ENCODE data around the gene MAPK8. TPM values are rescaled to one million over a fixed set of nuclear protein-coding genes. Genes with fewer than 3 reads are reported as not detected.
"Not testable (repeated sequence)": the region's sequence is repeated elsewhere in the genome, so short reads cannot be mapped to it uniquely, and the experiment has no call there.

Gene MAPK8
- total and polyA plus RNA-seq, 12 donors = 7.4 to 41.9 (median 30.0) TPM

DNA sequence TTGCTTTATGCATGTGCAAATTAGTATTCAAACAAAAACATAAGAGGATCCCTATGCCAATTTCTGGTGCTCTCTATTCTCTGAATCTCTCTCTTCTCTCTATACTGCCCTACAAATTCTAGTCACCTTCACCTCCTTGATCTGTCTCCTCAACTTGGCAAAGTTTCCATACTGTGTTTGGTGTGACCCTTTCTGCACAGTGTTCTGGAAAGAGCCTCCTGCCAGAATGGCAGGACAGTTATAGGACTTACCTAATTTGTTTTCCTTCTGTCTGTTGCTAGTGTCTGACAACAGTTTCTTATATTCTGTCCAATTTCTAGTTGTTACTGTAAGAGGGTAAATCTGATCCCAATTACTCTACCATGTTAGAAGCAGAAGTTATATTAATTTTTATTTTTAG lies 34.3 kb downstream of the MAPK8 start:
- peak in 7 of 8 donors; percentile 72 to 94 (median 88) for ATAC-seq
- H3K4me1 ChIP-seq = peaks cover 0 to 57% (median 19%) of the 10 kb centered on the region in 9 donors

DNA sequence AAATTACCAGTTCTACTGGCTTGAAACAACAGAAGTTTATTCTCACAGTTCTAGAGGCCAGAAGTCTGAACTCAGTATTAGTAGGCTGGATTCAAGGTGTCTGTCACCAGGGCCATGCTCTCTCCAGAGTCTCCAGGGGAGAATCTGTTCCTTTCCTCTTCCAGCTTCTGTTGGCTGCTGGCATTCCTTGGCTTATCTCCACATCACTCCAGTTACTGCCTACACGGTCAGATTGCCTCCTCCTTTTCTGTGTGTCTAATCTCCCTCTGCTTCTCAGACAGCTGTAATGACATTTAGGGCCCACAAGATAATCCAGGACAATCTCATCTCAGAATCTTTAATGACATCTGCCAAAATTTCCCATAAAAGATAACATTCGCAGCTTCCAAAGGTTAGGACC lies 36.6 kb downstream of the MAPK8 start:
- Histone ChIP-seq H3K4me1 (peaks cover 0 to 52% (median 19%) of the 10 kb centered on the region in 9 donors), H3K27ac (no peak overlapping the region), H3K9me3 (peaks cover 0 to 17% (median 8%) of the 10 kb centered on the region in 11 donors), H3K4me3 (no peak overlapping the region), H3K36me3 (no peaks in the 10 kb centered on the region), H3K27me3 (no peaks in the 10 kb centered on the region)
- intact Hi-C loops (cut with DNase I) = no loop called here
- ATAC-seq (no peak), DNase-seq (no peak)
- WGBS, 2 donors = 45 to 49% methylated on average over 2 of the region's 2 CpGs
- TF ChIP-seq CTCF (IDR thresholded peaks at IDR 0.05) = no peak

More for the DNA sequence above, 34.3 kb downstream of the MAPK8 start:
- no peak overlapping the region for H3K4me3 ChIP-seq
- intact Hi-C loops (cut with DNase I) = no loop called here
- DNase-seq = no peak
- peaks cover 0 to 8% (median 0%) of the 10 kb centered on the region in 11 donors for H3K9me3 ChIP-seq
- TF ChIP-seq CTCF (IDR thresholded peaks at IDR 0.05) = no peak
- no peaks in the 10 kb centered on the region for H3K27me3 ChIP-seq
- H3K36me3 ChIP-seq = no peaks in the 10 kb centered on the region
- peak overlapping the region in 2 of 10 donors; percentile 17 to 38 for H3K27ac ChIP-seq

DNA sequence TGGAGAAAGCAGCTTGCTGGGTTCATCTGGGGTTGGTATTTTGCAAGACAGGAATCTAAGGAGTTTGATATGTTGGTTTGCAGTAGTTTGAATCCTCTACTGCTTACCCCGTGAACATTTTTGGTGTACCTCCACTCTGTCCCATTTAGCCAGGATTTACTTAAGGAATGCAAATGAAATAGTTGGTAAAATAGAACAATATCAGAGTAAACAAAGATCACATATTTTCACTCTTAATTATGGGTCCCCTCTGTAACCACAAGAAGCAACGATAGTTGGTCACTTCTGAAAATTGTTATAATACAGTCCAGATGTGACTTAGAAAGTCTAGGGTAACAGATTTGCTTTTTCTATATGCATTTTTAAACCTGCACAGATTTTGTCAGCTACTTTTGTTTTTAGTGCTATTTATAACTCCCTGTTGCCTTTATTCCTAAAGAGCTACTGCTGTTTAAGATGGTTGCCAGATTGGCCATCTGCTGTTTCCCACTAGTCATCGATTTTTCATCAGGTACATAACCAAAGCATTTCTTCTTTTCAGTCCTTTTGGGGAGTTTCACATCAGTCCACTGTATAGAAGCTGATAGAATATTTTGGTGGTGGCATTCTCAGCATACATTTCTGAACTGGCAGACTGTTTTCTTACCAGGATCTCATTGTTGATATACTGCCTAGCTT lies 37.6 kb downstream of the MAPK8 start:
- H3K4me1 ChIP-seq = peaks cover 0 to 52% (median 19%) of the 10 kb centered on the region in 9 donors
- DNase-seq = no peak

DNA sequence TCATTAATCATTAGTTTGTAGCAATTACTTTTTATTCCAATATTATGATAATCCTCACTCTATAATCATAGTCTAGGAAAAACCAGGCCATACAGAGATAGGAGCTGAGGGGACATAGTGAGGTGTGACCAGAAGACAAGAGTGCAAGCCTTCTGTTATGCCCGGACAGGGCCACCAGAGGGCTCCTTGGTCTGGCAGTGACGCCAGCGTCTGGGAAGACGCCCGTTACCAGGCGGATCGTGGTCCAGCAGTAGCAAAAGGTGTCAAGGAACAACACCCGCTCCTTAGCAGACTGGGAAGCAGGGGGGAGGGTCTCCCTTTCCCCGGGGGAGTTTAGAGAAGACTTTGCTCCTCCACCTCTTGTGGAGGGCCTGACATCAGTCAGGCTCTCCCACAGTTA lies 39.8 kb downstream of the MAPK8 start:
- ATAC-seq; H3K27ac ChIP-seq; DNase-seq; intact Hi-C loops (cut with DNase I); H3K4me3 ChIP-seq; H3K36me3 ChIP-seq; H3K27me3 ChIP-seq: not testable (repeated sequence)
- peaks cover 0 to 27% (median 14%) of the 10 kb centered on the region in 11 donors for H3K9me3 ChIP-seq
- peaks cover 0 to 34% (median 19%) of the 10 kb centered on the region in 9 donors for H3K4me1 ChIP-seq
- peak in 2 of 9 donors; percentile 6 to 12 for TF ChIP-seq CTCF (IDR thresholded peaks at IDR 0.05)
- WGBS, 2 donors = 95 to 97% methylated on average over 9 of the region's 9 CpGs

More for the DNA sequence above, 37.6 kb downstream of the MAPK8 start:
- Histone ChIP-seq H3K9me3 (peaks cover 0 to 24% (median 14%) of the 10 kb centered on the region in 11 donors), H3K4me3 (no peak overlapping the region), H3K36me3 (no peaks in the 10 kb centered on the region), H3K27ac (no peak overlapping the region), H3K27me3 (no peaks in the 10 kb centered on the region)
- intact Hi-C loops (cut with DNase I) = no loop called here
- 63 to 70% methylated on average over 3 of the region's 3 CpGs for WGBS, 2 donors
- TF ChIP-seq CTCF (IDR thresholded peaks at IDR 0.05) = no peak
- no peak for ATAC-seq

- DNase-seq; H3K27ac ChIP-seq; intact Hi-C loops (cut with DNase I); H3K4me3 ChIP-seq; H3K36me3 ChIP-seq; ATAC-seq; H3K27me3 ChIP-seq: not testable (repeated sequence)
- H3K9me3 ChIP-seq = peaks cover 0 to 27% (median 14%) of the 10 kb centered on the region in 11 donors
- WGBS, 2 donors = 98 to 100% methylated on average over 2 of the region's 2 CpGs
- peaks cover 0 to 24% (median 17%) of the 10 kb centered on the region in 9 donors for H3K4me1 ChIP-seq
Observed at GRCh38 chr10:48347539-48347938, 41.1 kb downstream of the MAPK8 start.

DNA sequence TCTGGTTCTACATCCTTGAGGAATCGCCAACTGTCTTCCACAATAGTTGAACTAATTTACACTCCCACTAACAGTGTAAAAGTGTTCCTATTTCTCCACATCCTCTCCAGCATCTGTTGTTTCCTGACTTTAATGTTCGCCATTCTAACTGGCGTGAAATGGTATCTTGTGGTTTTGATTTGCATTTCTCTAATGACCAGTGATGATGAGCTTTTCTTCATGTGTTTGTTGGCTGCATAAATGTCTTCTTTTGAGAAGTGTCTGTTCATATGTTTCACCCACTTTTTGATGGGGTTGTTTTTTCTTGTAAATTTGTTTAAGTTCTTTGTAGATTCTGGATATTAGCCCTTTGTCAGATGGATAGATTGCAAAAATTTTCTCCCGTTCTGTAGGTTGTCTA lies 41.5 kb downstream of the MAPK8 start:
- H3K9me3 ChIP-seq = peaks cover 0 to 27% (median 14%) of the 10 kb centered on the region in 11 donors
- H3K4me1 ChIP-seq = peaks cover 0 to 20% (median 14%) of the 10 kb centered on the region in 9 donors

More for the DNA sequence above, 41.5 kb downstream of the MAPK8 start:
- H3K36me3 ChIP-seq; intact Hi-C loops (cut with DNase I); H3K4me3 ChIP-seq; ATAC-seq; DNase-seq; H3K27me3 ChIP-seq; H3K27ac ChIP-seq: not testable (repeated sequence)
- 97 to 98% methylated on average over 4 of the region's 4 CpGs for WGBS, 2 donors
